HG03354 (cell line): ENCODE measurements around the gene RECQL5.
A peak's percentile ranks its signal among the peaks of the same experiment; 100 is the strongest.

Experiments
- ATAC-seq: cut with Tn5 transposase; IDR thresholded peaks from one replicate; pipeline ENCODE4 v1.9.1; 2021; ENCODE audit warnings: mild to moderate bottlenecking; ENCODE audit not compliant: unreplicated experiment, poor library complexity, severe bottlenecking

The RECQL5 gene

DNA sequence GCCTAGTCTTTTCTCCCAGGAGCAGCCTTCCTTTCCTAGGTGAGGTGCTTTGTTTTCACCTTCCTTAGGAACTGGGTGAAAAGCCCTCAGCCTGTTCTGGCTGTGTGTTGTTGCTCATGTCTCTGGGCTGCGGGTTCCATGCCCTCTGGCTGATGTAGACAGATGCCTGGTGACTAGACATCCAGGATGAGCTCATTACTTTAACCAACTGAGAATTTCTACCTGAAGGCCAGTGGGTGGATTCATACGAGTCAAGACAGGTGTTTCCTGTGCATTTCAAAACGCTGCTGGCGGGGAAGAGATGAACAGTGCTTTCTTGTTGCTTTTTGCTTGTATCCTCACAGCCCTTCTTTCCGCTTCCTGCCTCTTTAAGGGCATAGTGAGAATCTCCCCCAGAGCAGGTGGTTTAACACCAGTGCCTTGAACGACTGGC is 22.5 kb upstream of the RECQL5 start:
- peak; percentile 57 for ATAC-seq

DNA sequence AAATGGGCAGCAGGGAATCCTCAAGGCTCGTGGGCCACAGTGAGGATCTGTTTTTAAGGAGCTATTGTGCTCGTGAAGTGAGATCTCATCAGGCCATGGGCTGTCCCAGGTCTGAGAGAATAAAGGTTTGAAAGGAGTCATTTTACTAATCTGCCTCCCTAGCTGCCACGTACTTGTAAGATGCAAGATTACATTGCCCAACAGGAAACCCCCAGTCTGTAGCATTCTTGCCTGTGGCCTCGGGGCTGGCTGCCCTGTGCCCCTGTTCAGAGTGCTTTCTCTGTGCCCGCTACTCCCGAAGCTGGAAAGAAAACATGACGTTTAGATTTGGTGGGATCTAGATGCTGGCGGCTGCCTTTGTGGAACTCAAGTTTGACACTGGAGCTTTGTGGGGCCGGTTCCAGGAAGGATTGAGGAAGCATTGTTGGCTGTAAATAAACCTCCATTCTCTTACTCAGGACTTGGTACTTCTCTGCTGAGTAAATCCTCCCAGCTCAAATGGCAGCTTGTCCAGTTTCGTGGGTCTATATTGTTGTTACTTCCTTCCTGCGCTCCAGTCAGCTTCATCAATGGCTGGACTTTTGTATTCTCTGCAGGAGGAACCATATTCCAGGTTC is 21.4 kb upstream of the RECQL5 start:
- ATAC-seq = no peak

GRCh38 chr17:75685499-75685898 is 18.5 kb upstream of the RECQL5 start:
- ATAC-seq = no peak

- no peak for ATAC-seq
Observed at GRCh38 chr17:75684924-75685323, 18.0 kb upstream of the RECQL5 start.

DNA sequence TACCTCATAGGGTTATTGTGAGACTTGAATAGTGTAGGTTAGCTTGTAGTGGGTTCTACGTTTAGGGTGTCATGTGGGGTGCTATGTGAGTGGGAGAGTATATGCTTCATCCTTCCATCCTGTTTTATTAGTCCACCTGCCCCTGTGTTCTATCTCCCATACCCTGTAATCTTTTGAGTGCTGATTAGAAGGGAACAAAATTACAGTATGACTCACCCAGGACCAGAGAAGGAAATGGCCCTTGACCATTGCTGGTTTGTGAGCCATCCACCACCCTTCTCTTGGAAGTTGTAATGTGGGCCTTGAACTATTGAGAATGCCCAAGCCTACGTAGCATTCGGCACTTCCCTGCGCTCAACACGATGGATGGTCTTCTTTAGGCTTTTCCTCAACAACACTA is 17.3 kb upstream of the RECQL5 start:
- ATAC-seq = no peak

DNA sequence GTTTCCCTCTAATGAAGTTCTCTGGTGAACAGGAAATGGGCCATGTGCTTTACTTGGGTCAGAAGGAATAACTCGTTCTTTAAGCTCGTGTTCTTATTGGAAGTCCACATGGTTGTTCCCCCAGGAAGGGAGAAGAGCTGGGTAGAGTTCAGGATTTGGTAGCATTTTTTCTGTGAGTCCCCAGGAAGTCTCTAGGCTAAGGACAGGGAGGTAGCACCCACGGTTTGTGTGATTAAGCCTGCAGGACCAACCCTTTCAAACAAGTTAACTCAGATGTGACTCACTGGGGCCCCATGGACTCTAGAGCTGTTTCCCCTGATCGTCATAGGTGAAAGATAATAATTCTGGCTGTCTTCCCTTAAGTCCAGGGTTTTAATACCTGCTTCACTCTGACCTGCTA is 16.6 kb upstream of the RECQL5 start:
- ATAC-seq = no peak

DNA sequence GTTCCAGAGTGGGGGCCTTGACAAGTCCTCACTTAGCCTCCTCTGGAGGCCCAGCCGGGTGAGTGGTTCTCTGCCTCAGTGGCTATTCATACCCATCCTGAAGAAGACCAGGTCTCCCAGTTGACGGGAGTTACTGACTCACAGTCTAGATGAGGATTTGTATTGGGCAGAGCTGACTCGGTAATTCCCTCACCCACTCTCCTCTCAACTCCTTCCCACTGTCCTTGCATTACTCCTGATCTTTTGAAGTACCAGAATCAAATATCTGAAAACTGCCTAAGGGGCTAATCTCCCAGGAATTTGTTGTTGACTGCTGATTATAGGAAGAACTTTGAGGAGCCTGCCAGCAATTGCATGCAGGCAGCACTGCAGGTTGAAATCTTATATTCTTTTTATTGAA is 14.3 kb upstream of the RECQL5 start:
- no peak for ATAC-seq

DNA sequence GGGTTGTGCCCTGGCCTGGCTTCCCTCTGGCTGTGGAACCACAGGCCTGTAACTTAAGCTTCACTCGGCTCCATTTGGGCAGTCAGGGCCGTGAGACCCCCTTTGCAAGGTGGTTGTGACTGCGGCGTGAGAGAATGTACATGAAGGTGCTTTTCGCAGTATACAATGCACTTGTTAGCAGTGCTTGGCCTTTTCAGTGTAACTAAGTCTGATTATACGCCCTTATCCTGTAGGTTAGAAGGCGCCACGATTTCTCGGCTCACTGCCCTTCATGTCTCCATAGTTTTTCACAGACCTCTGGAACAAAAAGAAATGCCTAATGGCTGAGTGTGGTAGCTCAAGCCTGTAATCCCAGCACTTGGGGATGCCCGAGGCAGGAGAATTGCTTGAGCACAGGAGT is 13.5 kb upstream of the RECQL5 start:
- ATAC-seq = no peak

GRCh38 chr17:75679706-75680211 is 12.8 kb upstream of the RECQL5 start:
- no peak for ATAC-seq

DNA sequence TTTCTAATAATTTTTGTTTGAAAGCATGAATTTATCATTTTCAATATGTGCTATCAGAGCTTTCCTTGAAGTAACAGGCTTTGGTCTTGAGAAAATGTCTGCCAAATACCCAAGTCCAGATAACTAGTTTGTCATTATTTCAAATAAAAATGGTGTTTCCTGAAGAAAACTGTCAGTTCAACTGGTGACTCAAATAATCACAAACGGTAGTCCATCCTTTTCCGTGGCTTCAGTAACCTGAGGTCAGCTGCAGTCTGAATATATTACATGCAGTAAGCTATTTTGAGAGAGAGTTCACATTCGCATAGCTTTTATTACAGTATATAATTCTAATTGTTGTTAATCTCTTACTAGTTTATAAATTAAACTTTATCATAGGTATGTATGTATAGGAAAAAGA is 9.5 kb upstream of the RECQL5 start:
- no peak for ATAC-seq

DNA sequence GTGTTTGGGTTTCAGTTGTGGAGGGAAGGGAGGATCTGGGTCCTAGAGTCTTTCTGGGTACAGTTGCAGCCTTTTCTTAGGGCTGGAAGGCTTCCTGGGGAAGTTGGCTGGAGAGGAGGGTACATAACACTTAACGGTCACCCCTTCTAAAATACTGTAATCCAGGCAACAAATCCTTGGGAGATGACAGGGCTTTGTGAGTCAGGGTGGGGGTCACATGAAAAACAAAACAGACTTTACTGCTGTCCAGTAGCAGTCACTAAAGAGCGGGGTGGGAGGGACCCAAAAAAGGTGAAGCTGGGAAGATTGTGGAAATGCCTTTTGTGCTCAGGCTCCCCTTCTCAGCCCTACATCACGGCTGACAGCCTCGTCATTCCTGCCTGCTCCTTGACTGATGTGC is 6.5 kb upstream of the RECQL5 start:
- ATAC-seq = no peak

- no peak for ATAC-seq
Observed at GRCh38 chr17:75672011-75672410, 5.1 kb upstream of the RECQL5 start.

DNA sequence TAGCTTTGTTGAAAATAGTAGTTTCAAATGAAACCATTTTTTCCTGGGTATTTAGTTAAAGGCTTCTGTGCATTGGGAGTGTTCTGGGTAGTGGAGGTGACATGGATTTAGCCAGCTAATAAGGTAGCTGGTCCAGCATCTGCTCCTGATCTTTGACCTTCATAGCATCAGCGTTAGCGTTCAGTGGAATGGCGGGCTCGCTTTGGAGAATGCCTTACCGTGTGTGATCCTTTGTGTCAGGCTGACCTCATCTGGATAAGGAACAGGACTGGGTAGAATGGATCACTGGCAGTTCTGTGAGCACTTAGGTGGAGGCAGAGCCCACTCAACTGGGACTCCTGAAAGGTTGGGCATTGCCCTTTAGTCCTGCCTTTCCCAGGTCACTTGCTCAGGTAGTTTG is 3.9 kb upstream of the RECQL5 start:
- no peak for ATAC-seq

DNA sequence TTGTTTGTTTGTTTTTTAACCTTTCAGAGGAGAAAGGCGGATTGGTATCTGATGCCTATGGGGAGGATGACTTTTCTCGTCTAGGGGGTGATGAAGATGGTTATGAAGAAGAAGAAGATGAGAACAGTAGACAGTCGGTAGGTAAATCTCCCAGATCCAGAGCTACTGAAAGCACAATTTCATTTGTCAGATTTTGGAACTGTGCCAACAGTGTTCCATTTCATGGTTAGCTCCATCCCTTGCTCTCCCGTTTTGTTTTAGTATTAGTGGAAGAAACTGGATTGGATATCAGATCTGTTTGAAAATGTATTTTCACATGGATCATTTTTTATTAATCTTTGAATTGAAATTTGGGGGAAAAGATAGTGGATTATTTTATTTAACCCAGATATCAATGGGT is 1.5 kb upstream of the RECQL5 start:
- ATAC-seq = no peak

- ATAC-seq = no peak
Observed at GRCh38 chr17:75667825-75668224, 871 bp upstream of the RECQL5 start.

GRCh38 chr17:75665981-75666380 is 973 bp downstream of the RECQL5 start:
- ATAC-seq = no peak

GRCh38 chr17:75664099-75664549 is 2.8 kb downstream of the RECQL5 start:
- ATAC-seq = peak; percentile 76

DNA sequence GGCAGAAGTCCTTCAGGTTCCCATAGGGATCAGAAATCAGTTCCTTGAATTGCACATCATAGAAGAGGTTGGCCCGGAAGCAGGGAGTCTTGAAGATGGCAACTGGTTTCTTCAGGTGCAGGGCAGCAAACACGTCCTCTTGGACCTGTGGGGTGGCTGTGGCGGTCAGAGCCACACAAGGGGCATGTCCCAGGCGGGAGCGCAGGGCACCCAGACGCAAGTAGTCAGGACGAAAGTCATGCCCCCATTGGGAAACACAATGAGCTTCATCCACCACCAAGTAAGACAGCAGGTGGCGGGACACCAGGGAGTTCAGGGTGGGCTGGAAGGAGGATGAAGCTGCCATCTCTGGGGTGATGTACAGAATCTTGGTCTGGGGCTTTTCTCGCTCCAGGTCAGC is 4.4 kb downstream of the RECQL5 start:
- ATAC-seq = no peak

DNA sequence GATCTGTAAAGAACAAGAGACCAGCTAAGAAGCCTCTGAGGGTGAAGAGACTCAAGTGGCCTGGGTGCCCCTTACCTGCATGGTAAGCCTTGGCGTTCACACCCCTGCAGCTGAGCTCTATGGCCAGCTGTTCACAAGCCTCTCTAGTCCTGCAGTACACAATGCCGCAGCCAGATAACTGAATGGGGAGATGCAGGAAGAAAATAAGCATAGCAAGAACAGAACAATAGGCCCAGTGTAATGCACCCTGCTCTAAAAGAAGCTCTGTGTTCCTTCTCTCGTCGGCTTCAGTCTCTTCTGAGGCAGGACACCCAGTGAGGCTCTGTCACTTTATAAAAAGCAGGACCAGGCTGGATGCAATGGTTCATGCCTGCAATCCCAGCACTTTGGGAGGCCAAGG is 5.4 kb downstream of the RECQL5 start:
- ATAC-seq = no peak

GRCh38 chr17:75658237-75658636 is 8.7 kb downstream of the RECQL5 start:
- ATAC-seq = no peak

GRCh38 chr17:75654176-75654575 is 12.8 kb downstream of the RECQL5 start:
- no peak for ATAC-seq

DNA sequence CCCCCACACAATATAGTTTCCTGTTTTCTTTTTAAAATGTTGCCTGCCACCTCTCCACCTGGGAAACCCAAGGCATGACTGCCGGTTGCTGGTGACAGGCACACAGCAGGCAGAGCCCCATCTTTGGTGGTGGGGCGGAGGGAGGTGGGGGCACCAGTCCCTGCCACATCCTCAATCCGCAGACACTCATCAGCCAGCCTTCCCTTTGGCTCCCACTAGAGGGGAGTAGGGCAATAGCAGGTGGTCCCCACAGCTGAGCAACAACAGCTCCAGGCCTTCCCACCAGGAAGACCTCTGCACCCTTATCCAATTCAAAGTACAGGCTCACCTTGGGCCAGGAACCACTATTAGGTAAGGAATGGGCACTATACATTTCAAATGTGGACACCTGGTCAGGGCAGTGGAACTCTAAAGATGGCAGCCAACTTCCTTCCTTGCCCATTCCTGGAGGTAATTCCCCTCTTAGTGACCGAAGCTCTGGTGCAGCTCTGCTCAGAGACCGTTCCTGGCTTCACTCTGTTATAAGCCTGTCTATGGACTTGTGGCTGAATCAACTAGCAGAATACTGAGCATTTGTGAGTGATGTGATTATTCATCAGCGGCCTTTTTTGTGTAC is 13.9 kb downstream of the RECQL5 start:
- ATAC-seq = no peak
